Subcutaneous adipose tissue (tissue), 4 donors: ENCODE measurements around the gene ANKRD23. TPM values are rescaled to one million over a fixed set of nuclear protein-coding genes. Genes with fewer than 3 reads are reported as not detected.

Source experiments
- total RNA-seq, 4 donors: library from RNA; depleted of rRNA; stranded (reverse); fragments of >200 nt; gene quantifications; one replicate each; pipeline ENCODE4 v1.1.0, GENCODE V29; 2016
- TF ChIP-seq, protein P1 (sequence below): fragments of 450-650 bp; IDR thresholded peaks from one replicate; pipeline ENCODE4 v1.5.1; 2016; ENCODE audit warnings: low read depth, mild to moderate bottlenecking, control low read depth, antibody characterized with exemption, moderate library complexity

ANKRD23 gene
- total RNA-seq, 4 donors from 2014 or later: 1.7 to 4.3 (median 2.9) TPM; not detected in 1

DNA sequence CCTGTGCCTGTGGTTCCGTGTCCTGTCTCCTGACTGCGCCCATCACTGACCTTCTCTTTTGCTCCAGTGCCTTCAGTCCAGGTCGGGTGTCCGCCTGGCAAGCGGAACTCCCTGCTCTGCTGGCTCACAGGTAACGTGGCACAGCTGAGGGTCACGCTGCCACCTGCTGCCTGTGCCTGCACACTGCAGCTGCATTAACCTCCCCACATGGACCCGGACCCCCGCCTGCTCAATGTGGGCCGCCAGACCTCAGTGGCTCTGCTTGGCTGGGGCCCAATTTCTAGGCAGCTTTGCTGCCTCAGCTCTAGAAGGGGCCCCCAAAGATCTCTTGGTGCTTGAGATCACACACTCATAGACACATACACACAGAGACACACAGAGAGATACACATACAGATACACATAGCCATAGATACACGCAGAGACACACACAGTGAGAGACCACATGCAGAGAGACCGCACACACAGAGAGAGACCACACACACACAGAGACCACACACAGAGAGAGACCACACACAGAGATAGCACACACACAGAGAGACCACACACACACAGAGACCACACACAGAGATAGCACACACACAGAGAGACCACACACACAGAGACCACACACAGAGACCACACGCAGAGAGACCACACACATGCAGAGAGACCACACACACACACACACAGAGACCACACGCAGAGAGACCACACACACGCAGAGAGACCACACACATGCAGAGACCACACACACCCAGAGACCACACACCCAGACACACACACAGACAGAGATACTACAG, 42.6 kb downstream of the ANKRD23 start:
- TF ChIP-seq, protein P1, sequence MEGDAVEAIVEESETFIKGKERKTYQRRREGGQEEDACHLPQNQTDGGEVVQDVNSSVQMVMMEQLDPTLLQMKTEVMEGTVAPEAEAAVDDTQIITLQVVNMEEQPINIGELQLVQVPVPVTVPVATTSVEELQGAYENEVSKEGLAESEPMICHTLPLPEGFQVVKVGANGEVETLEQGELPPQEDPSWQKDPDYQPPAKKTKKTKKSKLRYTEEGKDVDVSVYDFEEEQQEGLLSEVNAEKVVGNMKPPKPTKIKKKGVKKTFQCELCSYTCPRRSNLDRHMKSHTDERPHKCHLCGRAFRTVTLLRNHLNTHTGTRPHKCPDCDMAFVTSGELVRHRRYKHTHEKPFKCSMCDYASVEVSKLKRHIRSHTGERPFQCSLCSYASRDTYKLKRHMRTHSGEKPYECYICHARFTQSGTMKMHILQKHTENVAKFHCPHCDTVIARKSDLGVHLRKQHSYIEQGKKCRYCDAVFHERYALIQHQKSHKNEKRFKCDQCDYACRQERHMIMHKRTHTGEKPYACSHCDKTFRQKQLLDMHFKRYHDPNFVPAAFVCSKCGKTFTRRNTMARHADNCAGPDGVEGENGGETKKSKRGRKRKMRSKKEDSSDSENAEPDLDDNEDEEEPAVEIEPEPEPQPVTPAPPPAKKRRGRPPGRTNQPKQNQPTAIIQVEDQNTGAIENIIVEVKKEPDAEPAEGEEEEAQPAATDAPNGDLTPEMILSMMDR: no peak

DNA sequence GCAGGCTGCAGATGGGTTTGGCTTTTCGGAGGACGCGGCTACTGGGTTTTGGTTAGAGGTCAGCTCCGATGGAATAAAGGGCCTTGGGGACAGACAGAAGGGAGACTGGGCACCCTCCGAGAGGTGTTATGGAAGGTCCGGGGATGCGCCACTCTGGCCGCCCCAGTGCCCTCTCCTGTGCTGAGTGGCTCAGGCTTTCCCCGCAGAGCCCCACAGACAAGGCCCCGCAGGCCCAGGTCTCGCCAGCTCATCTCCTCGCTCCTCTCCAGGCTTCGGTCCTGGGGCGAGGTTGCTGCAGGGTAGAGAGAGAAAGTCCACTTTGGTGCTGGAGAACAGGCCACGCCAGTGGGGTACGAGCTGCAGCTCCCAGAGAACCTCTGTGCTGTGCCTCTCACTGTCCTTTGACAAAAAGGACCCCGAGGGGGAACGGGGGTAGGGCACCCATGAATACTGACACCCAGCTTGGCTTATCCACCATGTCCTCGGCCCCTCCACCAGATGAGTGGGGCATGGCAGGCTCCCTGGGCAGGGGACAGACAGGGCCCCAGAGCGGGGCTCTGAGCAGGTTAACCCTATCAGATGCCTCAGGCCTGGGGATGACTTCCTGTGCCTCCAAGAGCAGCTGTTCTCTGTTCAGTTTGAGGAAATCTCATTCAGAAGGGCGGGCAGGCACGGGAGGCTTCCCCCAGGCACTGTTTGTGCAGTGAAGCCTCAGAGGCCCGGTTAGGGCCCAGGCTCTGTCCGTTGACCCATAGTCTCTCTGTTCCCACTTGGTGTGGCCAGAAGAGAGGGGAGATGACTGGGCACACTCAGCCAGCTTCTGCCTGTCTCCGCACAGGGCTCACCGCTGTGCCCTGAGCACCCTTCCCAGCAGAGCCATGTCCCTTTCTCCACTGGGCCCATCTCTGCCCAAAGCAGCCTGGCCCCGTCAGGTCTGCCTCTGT, 43.5 kb downstream of the ANKRD23 start:
- TF ChIP-seq, protein P1: no peak

DNA sequence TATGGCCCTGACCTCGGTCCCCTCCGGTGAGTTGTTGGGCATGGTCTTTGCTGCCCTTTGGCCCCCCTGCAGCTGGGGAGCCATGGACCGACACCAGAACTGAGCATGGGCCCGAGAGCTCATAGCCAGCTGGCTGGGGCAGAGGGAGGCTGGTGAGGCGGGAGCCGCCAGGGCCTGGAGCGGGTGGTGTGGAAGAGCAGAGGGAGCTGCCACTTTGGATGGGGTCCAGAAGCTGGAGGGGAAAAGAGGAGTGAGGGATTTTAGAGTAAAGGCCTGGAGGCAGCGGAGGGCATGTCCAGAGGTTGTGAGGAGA, 44.2 kb downstream of the ANKRD23 start:
- TF ChIP-seq, protein P1: no peak

DNA sequence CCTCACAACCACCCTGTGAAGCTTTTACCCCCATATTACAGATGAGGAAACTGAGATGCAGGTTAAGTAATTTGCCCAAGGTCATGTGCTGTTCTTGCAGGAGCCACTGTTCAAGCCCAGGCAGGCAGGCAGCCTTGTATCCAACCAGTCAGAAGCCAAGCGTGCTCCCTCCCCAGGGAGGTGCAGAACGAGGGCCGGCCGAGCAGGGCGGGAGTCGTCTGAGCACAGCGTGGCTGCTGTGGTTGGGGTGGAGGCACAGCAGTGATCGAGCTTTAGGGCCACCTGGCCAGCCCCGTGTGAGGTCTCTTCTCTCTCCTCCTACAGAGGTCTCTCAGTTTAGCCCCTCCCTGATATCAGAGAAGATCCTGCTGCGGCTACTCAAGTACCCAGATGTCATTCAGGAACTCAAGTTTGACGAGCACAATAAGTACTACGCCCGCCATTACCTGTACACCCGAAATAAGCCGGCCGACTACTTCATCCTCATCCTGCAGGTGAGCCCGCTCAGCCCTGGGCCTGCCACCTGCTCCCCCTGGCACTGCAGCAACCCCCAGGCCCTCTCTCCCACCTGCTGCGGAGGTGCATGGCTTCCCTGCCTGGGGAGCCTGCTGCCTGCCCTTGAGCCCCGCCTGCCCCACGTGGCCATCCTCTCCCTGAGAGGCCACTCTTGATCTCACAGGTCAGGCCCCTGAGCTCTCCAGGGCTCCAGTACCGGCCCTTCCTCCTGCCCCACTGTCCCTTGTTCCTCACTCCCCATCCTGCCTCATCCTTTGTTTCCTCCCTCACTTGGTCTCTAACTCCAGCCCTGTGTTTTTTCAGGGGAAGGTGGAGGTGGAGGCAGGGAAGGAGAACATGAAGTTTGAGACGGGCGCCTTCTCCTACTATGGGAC, 44.8 kb downstream of the ANKRD23 start:
- TF ChIP-seq, protein P1: no peak

DNA sequence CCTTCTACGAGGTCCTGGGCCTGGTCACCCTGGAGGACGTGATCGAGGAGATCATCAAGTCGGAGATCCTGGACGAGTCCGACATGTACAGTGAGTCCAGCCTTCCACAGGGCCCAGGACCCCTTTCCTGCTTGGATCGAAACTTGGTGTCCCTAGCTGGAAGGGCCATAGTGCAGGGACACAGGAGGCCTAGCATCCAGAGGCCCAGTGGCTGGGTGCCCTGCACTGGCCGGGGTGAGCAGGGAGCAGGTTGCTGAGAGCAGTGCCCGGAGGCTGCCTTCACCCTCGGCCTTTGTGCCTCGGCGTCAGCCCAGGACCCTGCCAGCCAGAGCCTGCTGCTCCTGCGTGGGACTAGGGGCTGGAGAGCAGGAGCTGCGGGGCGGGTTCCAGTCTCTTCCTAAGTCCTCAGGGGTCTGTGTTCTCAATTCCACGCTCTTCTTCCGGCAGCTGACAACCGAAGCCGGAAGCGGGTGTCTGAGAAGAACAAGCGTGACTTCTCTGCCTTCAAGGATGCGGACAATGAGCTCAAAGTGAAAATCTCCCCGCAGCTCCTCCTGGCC, 46.7 kb downstream of the ANKRD23 start:
- TF ChIP-seq, protein P1: no peak

DNA sequence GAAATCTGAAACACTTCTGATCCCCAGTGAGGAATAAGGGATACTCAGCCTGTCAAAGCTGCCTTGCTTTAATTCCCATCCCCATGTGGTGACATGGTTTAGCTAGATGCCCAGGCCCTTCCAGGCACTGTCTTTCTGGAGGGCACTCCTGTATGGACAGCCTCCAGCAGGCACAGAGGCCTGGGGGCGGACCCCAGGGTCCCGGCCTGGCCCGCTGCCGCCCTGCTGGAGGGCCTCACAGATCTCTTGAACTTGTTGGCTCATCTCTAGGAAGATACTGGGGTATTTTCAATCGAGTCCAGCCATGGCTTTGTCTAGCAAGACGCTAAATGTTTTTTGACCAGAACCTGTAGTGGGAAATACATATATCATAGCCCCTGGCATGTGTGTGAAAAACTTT, 48.7 kb downstream of the ANKRD23 start:
- TF ChIP-seq, protein P1: no peak
